RWPE2 (cell line): ENCODE results near the gene NOS1AP.
A peak's percentile ranks its signal among the peaks of the same experiment; 100 is the strongest.

ENCODE experiments used
- ATAC-seq: fragments of 200-7000 bp; cut with Tn5 transposase; 3 replicates; pipeline ENCODE4 v1.9.1; 2021; ENCODE audit warnings: low read depth
- DNase-seq: peaks from one replicate; pipeline ENCODE4 v3.0.0-alpha.2; 2020; ENCODE audit warnings: low spot score
- H3K27ac ChIP-seq: fragments of 450-650 bp; 2 replicates; pipeline ENCODE4 v1.5.1; 2017; ENCODE audit warnings: mild to moderate bottlenecking; ENCODE audit not compliant: poor library complexity, severe bottlenecking
- H3K27me3 ChIP-seq: fragments of 250-450 bp; sonication (Bioruptor Pico); 2 replicates; pipeline ENCODE4 v1.5.1; 2021; ENCODE audit warnings: mild to moderate bottlenecking, moderate library complexity; ENCODE audit not compliant: insufficient read depth, poor library complexity, severe bottlenecking
- H3K36me3 ChIP-seq: fragments of 250-450 bp; sonication (Bioruptor Pico); 2 replicates; pipeline ENCODE4 v1.5.1; 2020; ENCODE audit warnings: low read depth, mild to moderate bottlenecking, moderate library complexity
- H3K4me1 ChIP-seq: fragments of 250-450 bp; sonication (Bioruptor Pico); 2 replicates; pipeline ENCODE4 v1.5.1; 2021; ENCODE audit warnings: mild to moderate bottlenecking, moderate library complexity; ENCODE audit not compliant: insufficient read depth, poor library complexity, severe bottlenecking
- H3K4me3 ChIP-seq: fragments of 250-450 bp; sonication (Bioruptor Pico); 2 replicates; pipeline ENCODE4 v1.5.1; 2021; ENCODE audit warnings: mild to moderate bottlenecking, moderate library complexity; ENCODE audit not compliant: severe bottlenecking
- H3K9me3 ChIP-seq: fragments of 250-450 bp; sonication (Bioruptor Pico); 2 replicates; pipeline ENCODE4 v1.5.1; 2021; ENCODE audit warnings: mild to moderate bottlenecking, moderate library complexity; ENCODE audit not compliant: severe bottlenecking
- CTCF ChIP-seq: fragments of 450-650 bp; IDR thresholded peaks from one replicate; pipeline ENCODE4 v1.5.1; 2017; ENCODE audit warnings: mild to moderate bottlenecking, moderate library complexity; ENCODE audit not compliant: poor library complexity, severe bottlenecking

Gene NOS1AP

GRCh38 chr1:162272419-162272818 is 202.9 kb downstream of the NOS1AP start:
- H3K9me3 ChIP-seq: no peaks in the 10 kb centered on the region
- H3K27ac ChIP-seq: no peak overlapping the region
- ATAC-seq (no peak), DNase-seq (no peak)
- no peaks in the 10 kb centered on the region for H3K36me3 ChIP-seq
- no peak overlapping the region for H3K4me3 ChIP-seq
- no peaks in the 10 kb centered on the region for H3K27me3 ChIP-seq
- no peaks in the 10 kb centered on the region for H3K4me1 ChIP-seq
- TF ChIP-seq CTCF: no peak

DNA sequence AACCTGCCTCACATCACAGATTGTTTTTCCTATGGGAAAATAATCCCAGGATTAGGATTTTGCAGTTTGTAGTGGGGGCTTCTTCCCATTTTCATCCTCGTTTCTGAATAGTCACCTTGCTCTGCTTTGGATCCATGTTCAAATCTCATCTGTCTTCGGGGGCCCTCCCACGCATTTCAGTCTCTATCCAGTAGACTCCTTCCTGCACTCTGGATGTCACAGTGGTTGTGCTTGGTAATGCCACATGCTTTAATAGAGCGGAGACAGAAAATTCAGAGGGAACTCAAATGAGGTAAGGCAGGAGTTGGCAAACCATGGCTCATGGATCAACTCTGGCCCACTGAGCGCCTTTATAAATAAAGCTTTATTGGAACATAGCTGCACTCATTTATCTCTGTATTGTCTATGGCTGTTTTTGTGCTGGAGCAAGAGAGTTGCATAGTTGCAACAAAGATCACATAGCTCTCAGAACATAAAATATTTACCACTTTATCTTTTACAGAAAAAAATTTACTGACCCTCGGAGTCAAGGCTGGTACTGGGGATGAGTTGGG is 206.2 kb downstream of the NOS1AP start:
- DNase-seq (no peak), ATAC-seq (no peak)
- H3K27ac ChIP-seq: no peak overlapping the region
- H3K27me3 ChIP-seq: no peaks in the 10 kb centered on the region
- H3K9me3 ChIP-seq: no peaks in the 10 kb centered on the region
- H3K4me3 ChIP-seq: no peak overlapping the region
- TF ChIP-seq CTCF: no peak
- H3K4me1 ChIP-seq: no peaks in the 10 kb centered on the region
- no peaks in the 10 kb centered on the region for H3K36me3 ChIP-seq

GRCh38 chr1:162276493-162276892 is 207.0 kb downstream of the NOS1AP start:
- ATAC-seq (peak; percentile 61; the same call in 1 of the 3 replicates), DNase-seq (no peak)

DNA sequence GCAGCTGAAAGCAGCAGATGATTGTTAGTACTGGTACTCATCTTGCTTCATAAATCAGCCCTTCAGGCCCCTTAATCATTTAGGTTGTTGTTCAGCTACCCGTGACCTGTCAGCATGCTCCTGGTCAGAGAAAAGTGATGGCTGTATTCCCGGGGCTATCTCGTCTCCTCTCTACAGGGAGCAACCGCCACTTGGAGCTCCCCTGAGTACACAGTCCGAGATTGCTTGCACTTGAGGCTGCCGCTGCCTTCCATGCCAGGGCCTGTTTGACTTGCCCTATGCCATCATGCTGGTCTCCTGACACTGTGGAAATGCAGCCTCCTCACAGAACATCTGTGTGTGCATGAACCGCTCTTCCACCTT is 209.6 kb downstream of the NOS1AP start:
- H3K4me3 ChIP-seq: no peak overlapping the region
- H3K9me3 ChIP-seq: no peaks in the 10 kb centered on the region
- H3K27me3 ChIP-seq: no peaks in the 10 kb centered on the region
- no peak for DNase-seq
- no peaks in the 10 kb centered on the region for H3K4me1 ChIP-seq
- H3K36me3 ChIP-seq: no peaks in the 10 kb centered on the region
- H3K27ac ChIP-seq: no peak overlapping the region
- ATAC-seq: no peak
- no peak for TF ChIP-seq CTCF

More at GRCh38 chr1:162276493-162276892, 207.0 kb downstream of the NOS1AP start:
- Histone ChIP-seq H3K27me3 (no peaks in the 10 kb centered on the region), H3K27ac (no peak overlapping the region), H3K9me3 (no peaks in the 10 kb centered on the region), H3K4me3 (no peak overlapping the region), H3K36me3 (no peaks in the 10 kb centered on the region), H3K4me1 (no peaks in the 10 kb centered on the region)
- TF ChIP-seq CTCF: peak; percentile 66

- no peak for DNase-seq
- H3K4me3 ChIP-seq: no peak overlapping the region
- no peak overlapping the region for H3K27ac ChIP-seq
- H3K27me3 ChIP-seq: no peaks in the 10 kb centered on the region
- ATAC-seq: no peak
- H3K4me1 ChIP-seq: peaks cover 11% of the 10 kb centered on the region
- TF ChIP-seq CTCF: no peak
- no peaks in the 10 kb centered on the region for H3K9me3 ChIP-seq
- H3K36me3 ChIP-seq: no peaks in the 10 kb centered on the region
Observed at GRCh38 chr1:162281426-162281825, 211.9 kb downstream of the NOS1AP start.
